ENCODE data around the gene CRABP2. TPM values are rescaled to one million over a fixed set of nuclear protein-coding genes. Genes with fewer than 3 reads are reported as not detected.

The CRABP2 gene
- polyA plus RNA-seq, 1 of the 3 experiments (the other 2 are of a cell fraction), result 42.1 TPM

GRCh38 chr1:156704930-156705320, 458 bp downstream of the CRABP2 start (continued):
- TF ChIP-seq EP300 (IDR thresholded peaks at IDR 0.05; ENCODE audit: borderline replicate concordance in 1 of 2, low read depth in 1 of 2, low read length in 1 of 2) (peak in 1 of 2 experiments; percentile 65; a peak in 1 of 4 replicates), FOSL2 (IDR thresholded peaks at IDR 0.05; ENCODE audit: borderline replicate concordance, low read depth) (peak; percentile 96), FOXM1 (IDR thresholded peaks at IDR 0.05; ENCODE audit: low read depth) (no peak)

GRCh38 chr1:156704166-156704711, 1.1 kb downstream of the CRABP2 start:
- no peaks in the 10 kb centered on the region for H4K20me1 ChIP-seq (ENCODE audit: insufficient read depth)
- H2AFZ ChIP-seq (ENCODE audit: low read depth), result no peak overlapping the region
- no peak overlapping the region for H3K9ac ChIP-seq
- H3K9me2 ChIP-seq, result no peaks in the 10 kb centered on the region
- peak overlapping the region; percentile 89 for H3K4me2 ChIP-seq
- no peaks in the 10 kb centered on the region for H3K27me3 ChIP-seq (ENCODE audit: insufficient read depth)
- H3K79me2 ChIP-seq (ENCODE audit: insufficient read depth), result no peaks in the 10 kb centered on the region
- WGBS (ENCODE audit: low lambda C conversion rate), result 74% methylated on average over 10 of the region's 10 CpGs
- ChIA-PET CTCF (interaction anchor here (1.1 to 45.5 kb wide), 6 partner anchors 9 to 156 kb away, joined by 3 to 2702 read pairs (median 4); partner anchors contain the start of genes CRABP2, ISG20L2, METTL25B and NES), POLR2A (interaction anchor here (1.9 to 5.3 kb wide), 3 partner anchors 13 to 28 kb away, joined by 5 to 57 read pairs (median 6); partner anchors contain the start of gene NES)
- peak in 1 of 2 experiments; percentile 71; a peak in 1 of 4 replicates for TF ChIP-seq EP300 (IDR thresholded peaks at IDR 0.05; ENCODE audit: borderline replicate concordance in 1 of 2, low read depth in 1 of 2, low read length in 1 of 2)
- TF ChIP-seq GATA2 (CRISPR knock-in tag; IDR thresholded peaks at IDR 0.05), result peak; percentile 46
- TF ChIP-seq USF2 (IDR thresholded peaks at IDR 0.05; ENCODE audit: borderline replicate concordance, low read depth, low read length), result no peak
- 0 out of 2 replicates have a peak, but pooled peaks have one; percentile 13 for TF ChIP-seq RAD21 (IDR thresholded peaks at IDR 0.05; ENCODE audit: low read length)
- no peak for TF ChIP-seq RFX5 (IDR thresholded peaks at IDR 0.05; ENCODE audit: low read length)
- TF ChIP-seq JUND (IDR thresholded peaks at IDR 0.05), result no peak
- TF ChIP-seq SMC3 (IDR thresholded peaks at IDR 0.05; ENCODE audit: low read depth, low read length), result 0 out of 2 replicates have a peak, but pooled peaks have one; percentile 10
- TF ChIP-seq NFIC (IDR thresholded peaks at IDR 0.05; ENCODE audit: borderline replicate concordance), result no peak
- peak overlapping the region in 1 of 2 experiments; percentile 98; a peak in 2 of 4 replicates for H3K27ac ChIP-seq (ENCODE audit: low read depth in 2 of 2, low read length in 1 of 2)
- peak; percentile 75 for DNase-seq
- H3F3A ChIP-seq (replicated peaks; ENCODE audit: insufficient read depth), result peaks cover 25% of the 10 kb centered on the region
- H3K4me3 ChIP-seq (ENCODE audit: low read depth in 2 of 2, low read length in 1 of 2), result peak overlapping the region in 1 of 2 experiments; percentile 54; a peak in 2 of 4 replicates
- H3K9me3 ChIP-seq, result no peaks in the 10 kb centered on the region
- H3K36me3 ChIP-seq (replicated peaks in 1 of 2; ENCODE audit: control insufficient read depth in 1 of 2, insufficient read depth in 2 of 2, low read length in 1 of 2), result peaks cover 0 to 18% of the 10 kb centered on the region in 2 experiments
- H3K4me1 ChIP-seq (ENCODE audit: control insufficient read depth in 1 of 2, insufficient read depth in 2 of 2, low read depth in 1 of 2, low read length in 1 of 2), result peaks cover 56 to 80% of the 10 kb centered on the region in 2 experiments

DNA sequence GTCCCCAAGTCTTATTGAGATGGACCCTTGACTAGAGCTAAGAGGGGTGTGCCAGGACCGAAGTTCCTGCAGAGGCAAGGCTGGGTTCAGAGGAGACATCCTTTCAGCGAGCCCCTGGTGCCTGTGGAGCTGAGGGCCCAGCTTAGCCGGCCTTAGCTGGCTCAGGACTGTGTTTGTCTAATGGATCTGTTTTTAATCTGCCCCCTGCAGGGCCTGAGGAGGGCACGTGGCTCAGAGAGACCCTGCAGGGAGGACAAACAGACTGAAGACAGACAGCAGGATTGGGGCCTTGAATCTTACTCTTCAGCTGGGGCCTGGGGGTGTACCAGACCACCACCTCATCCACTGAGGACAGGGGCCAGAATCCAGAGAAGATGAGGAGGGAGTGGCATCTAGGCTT, 1.6 kb downstream of the CRABP2 start:
- peak overlapping the region; percentile 89; the same call in 1 of the 2 replicates for H3K4me2 ChIP-seq
- H3K9me2 ChIP-seq, result no peaks in the 10 kb centered on the region
- peaks cover 20% of the 10 kb centered on the region for H3F3A ChIP-seq (replicated peaks; ENCODE audit: insufficient read depth)
- H3K36me3 ChIP-seq (replicated peaks in 1 of 2; ENCODE audit: control insufficient read depth in 1 of 2, insufficient read depth in 2 of 2, low read length in 1 of 2), result peaks cover 0 to 18% of the 10 kb centered on the region in 2 experiments
- no peak overlapping the region for H2AFZ ChIP-seq (ENCODE audit: low read depth)
- ChIA-PET CTCF (interaction anchor here (1.3 to 45.5 kb wide), 4 partner anchors 8 to 156 kb away, joined by 3 to 2702 read pairs (median 1353); partner anchors contain the start of genes CRABP2, ISG20L2, METTL25B and NES), POLR2A (interaction anchor here (1.6 to 5.3 kb wide), 3 partner anchors 9 to 27 kb away, joined by 5 to 57 read pairs (median 6); partner anchors contain the start of gene NES)
- no peaks in the 10 kb centered on the region for H3K79me2 ChIP-seq (ENCODE audit: insufficient read depth)
- 32% methylated on average over 4 of the region's 4 CpGs for WGBS (ENCODE audit: low lambda C conversion rate)
- H3K9me3 ChIP-seq, result no peaks in the 10 kb centered on the region
- H3K4me3 ChIP-seq (ENCODE audit: low read depth in 2 of 2, low read length in 1 of 2), result peak overlapping the region in 1 of 2 experiments; percentile 54; a peak in 2 of 4 replicates
- H4K20me1 ChIP-seq (ENCODE audit: insufficient read depth), result no peaks in the 10 kb centered on the region
- peak overlapping the region in 1 of 2 experiments; percentile 98; a peak in 2 of 4 replicates for H3K27ac ChIP-seq (ENCODE audit: low read depth in 2 of 2, low read length in 1 of 2)
- no peaks in the 10 kb centered on the region for H3K27me3 ChIP-seq (ENCODE audit: insufficient read depth)
- H3K4me1 ChIP-seq (ENCODE audit: control insufficient read depth in 1 of 2, insufficient read depth in 2 of 2, low read depth in 1 of 2, low read length in 1 of 2), result peaks cover 52 to 75% of the 10 kb centered on the region in 2 experiments
- no peak overlapping the region for H3K9ac ChIP-seq
- DNase-seq, result peak; percentile 72
- TF ChIP-seq TCF12 (IDR thresholded peaks at IDR 0.05), result peak; percentile 49
- no peak for TF ChIP-seq NRF1 (IDR thresholded peaks at IDR 0.05; ENCODE audit: low read depth, low read length)
- TF ChIP-seq, protein P1, sequence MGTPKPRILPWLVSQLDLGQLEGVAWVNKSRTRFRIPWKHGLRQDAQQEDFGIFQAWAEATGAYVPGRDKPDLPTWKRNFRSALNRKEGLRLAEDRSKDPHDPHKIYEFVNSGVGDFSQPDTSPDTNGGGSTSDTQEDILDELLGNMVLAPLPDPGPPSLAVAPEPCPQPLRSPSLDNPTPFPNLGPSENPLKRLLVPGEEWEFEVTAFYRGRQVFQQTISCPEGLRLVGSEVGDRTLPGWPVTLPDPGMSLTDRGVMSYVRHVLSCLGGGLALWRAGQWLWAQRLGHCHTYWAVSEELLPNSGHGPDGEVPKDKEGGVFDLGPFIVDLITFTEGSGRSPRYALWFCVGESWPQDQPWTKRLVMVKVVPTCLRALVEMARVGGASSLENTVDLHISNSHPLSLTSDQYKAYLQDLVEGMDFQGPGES (IDR thresholded peaks at IDR 0.05; ENCODE audit: low read depth, low read length), result no peak
- TF ChIP-seq RCOR1 (IDR thresholded peaks at IDR 0.05; ENCODE audit: low read length), result no peak
- no peak for TF ChIP-seq GATA2 (CRISPR knock-in tag; IDR thresholded peaks at IDR 0.05)
- TF ChIP-seq, protein P2, sequence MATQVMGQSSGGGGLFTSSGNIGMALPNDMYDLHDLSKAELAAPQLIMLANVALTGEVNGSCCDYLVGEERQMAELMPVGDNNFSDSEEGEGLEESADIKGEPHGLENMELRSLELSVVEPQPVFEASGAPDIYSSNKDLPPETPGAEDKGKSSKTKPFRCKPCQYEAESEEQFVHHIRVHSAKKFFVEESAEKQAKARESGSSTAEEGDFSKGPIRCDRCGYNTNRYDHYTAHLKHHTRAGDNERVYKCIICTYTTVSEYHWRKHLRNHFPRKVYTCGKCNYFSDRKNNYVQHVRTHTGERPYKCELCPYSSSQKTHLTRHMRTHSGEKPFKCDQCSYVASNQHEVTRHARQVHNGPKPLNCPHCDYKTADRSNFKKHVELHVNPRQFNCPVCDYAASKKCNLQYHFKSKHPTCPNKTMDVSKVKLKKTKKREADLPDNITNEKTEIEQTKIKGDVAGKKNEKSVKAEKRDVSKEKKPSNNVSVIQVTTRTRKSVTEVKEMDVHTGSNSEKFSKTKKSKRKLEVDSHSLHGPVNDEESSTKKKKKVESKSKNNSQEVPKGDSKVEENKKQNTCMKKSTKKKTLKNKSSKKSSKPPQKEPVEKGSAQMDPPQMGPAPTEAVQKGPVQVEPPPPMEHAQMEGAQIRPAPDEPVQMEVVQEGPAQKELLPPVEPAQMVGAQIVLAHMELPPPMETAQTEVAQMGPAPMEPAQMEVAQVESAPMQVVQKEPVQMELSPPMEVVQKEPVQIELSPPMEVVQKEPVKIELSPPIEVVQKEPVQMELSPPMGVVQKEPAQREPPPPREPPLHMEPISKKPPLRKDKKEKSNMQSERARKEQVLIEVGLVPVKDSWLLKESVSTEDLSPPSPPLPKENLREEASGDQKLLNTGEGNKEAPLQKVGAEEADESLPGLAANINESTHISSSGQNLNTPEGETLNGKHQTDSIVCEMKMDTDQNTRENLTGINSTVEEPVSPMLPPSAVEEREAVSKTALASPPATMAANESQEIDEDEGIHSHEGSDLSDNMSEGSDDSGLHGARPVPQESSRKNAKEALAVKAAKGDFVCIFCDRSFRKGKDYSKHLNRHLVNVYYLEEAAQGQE (IDR thresholded peaks at IDR 0.05; ENCODE audit: low read depth, low read length), result no peak
- TF ChIP-seq CHD2 (IDR thresholded peaks at IDR 0.05; ENCODE audit: low read length, partially characterized antibody), result no peak

All from SK-N-SH (cell line).